ENCODE measurements around the gene ZFAND6.

GRCh38 chr15:80174017-80174746 lies 114.7 kb downstream of the ZFAND6 start:
- no peak for TF ChIP-seq FOXM1 (IDR thresholded peaks at IDR 0.05; ENCODE audit: low read depth, low read length)
- no peak for TF ChIP-seq POLR2AphosphoS2 (IDR thresholded peaks at IDR 0.05; ENCODE audit: low read depth, low read length)
- no peak for TF ChIP-seq CREB1 (IDR thresholded peaks at IDR 0.05; ENCODE audit: low read depth)
- no peak for TF ChIP-seq RAD21 (IDR thresholded peaks at IDR 0.05; ENCODE audit: insufficient read depth, low read depth, low read length)
- no peak for TF ChIP-seq JUND (IDR thresholded peaks at IDR 0.05; ENCODE audit: low read depth, low read length)
- TF ChIP-seq CTCF (IDR thresholded peaks at IDR 0.05 in 2 of 3, conservative IDR thresholded peaks at IDR 0.05 in 1 of 3; ENCODE audit: control insufficient read depth in 2 of 3, extremely low read depth in 1 of 3, insufficient read depth in 1 of 3, low read depth in 3 of 3, low read length in 3 of 3) = no peak

Data from GM12878 (cell line).